Prostate gland (tissue), 2 donors: ENCODE data around the gene PTBP2. TPM values are rescaled to one million over a fixed set of nuclear protein-coding genes. Genes with fewer than 3 reads are reported as not detected.

ENCODE experiments used
- DNase-seq: peaks from one replicate; pipeline ENCODE4 v3.0.0-alpha.2; 2019; ENCODE audit warnings: low spot score
- H3K27ac ChIP-seq, 2 donors: fragments of 200-600 bp; sonication (generic); 2 replicates each; pipeline ENCODE4 v1.5.1; 2017 to 2019
- H3K27me3 ChIP-seq: fragments of 200-600 bp; sonication (generic); replicated peaks from 2 replicates; pipeline ENCODE4 v1.5.1; 2019; ENCODE audit not compliant: insufficient read depth
- H3K36me3 ChIP-seq, 2 donors: fragments of 200-600 bp; sonication (generic); 1 replicate in 1 of 2; 2 replicates in 1 of 2; pipeline versions ENCODE4 v1.5.1 to v1.8.1; 2017 to 2019
- H3K4me1 ChIP-seq: fragments of 200-600 bp; sonication (generic); replicated peaks from 2 replicates; pipeline ENCODE4 v1.5.1; 2019
- H3K4me3 ChIP-seq, 2 donors: fragments of 200-600 bp; sonication (generic); 2 replicates each; pipeline ENCODE4 v1.5.1; 2017 to 2019
- H3K9me3 ChIP-seq: fragments of 200-600 bp; sonication (generic); 2 replicates; pipeline ENCODE4 v1.5.1; 2017
- CTCF ChIP-seq, 4 experiments: fragments of 200-600 bp in 2 of 4; fragments of 450-650 bp in 2 of 4; sonication (generic) in 2 of 4; IDR thresholded peaks; 1 replicate in 3 of 4; 2 replicates in 1 of 4; pipeline ENCODE4 v1.5.1; 2016 to 2019; ENCODE audit warnings: antibody characterized with exemption in 4 of 4, mild to moderate bottlenecking in 2 of 4, moderate library complexity in 2 of 4
- POLR2A ChIP-seq: fragments of 450-650 bp; IDR thresholded peaks from one replicate; pipeline ENCODE4 v1.6.1; 2016; ENCODE audit warnings: antibody characterized with exemption, mild to moderate bottlenecking
- POLR2AphosphoS5 ChIP-seq: sonication (generic); formaldehyde crosslinking; IDR thresholded peaks from one replicate; pipeline ENCODE4 v1.6.1; 2017; ENCODE audit warnings: antibody characterized with exemption
- WGBS: methylation state at CpG from one replicate; pipeline ENCODE4 v1.1.5; 2018; 5-methylcytosine and 5-hydroxymethylcytosine counted together
- intact Hi-C: fragments of 100-400 bp; cut with DNase I; formaldehyde crosslinking; loops from one replicate; pipeline ENCODE4 v1.14.2; 2022
- total RNA-seq, 2 donors: library from RNA; depleted of rRNA; stranded (reverse); fragments of >200 nt; gene quantifications; one replicate each; pipeline ENCODE4 v1.1.0, GENCODE V29; 2016

PTBP2 gene
- total RNA-seq, 2 donors from 2014 or later, result 22.0 to 78.8 TPM

- Histone ChIP-seq H3K36me3 (no peaks in the 10 kb centered on the region), H3K4me3 (no peak overlapping the region), H3K27ac (no peak overlapping the region), H3K4me1 (no peaks in the 10 kb centered on the region), H3K9me3 (no peaks in the 10 kb centered on the region), H3K27me3 (no peaks in the 10 kb centered on the region)
- no peak for DNase-seq
- TF ChIP-seq CTCF (IDR thresholded peaks at IDR 0.05), result no peak
- no peak for TF ChIP-seq POLR2AphosphoS5
- TF ChIP-seq POLR2A, result no peak
- 100% methylated on average over 1 of the region's 1 CpG for WGBS
- intact Hi-C loops, result no loop called here
Observed at GRCh38 chr1:96825231-96825630, 103.6 kb downstream of the PTBP2 start.

- Histone ChIP-seq H3K4me3 (no peak overlapping the region), H3K27me3 (no peaks in the 10 kb centered on the region), H3K4me1 (no peaks in the 10 kb centered on the region), H3K36me3 (no peaks in the 10 kb centered on the region), H3K9me3 (no peaks in the 10 kb centered on the region), H3K27ac (no peak overlapping the region)
- TF ChIP-seq POLR2A (no peak), CTCF (IDR thresholded peaks at IDR 0.05) (no peak), POLR2AphosphoS5 (no peak)
- DNase-seq, result no peak
- intact Hi-C loops, result no loop called here
Observed at GRCh38 chr1:96825950-96826576, 104.5 kb downstream of the PTBP2 start.

GRCh38 chr1:96833376-96833775 is 111.8 kb downstream of the PTBP2 start:
- TF ChIP-seq POLR2A (no peak), POLR2AphosphoS5 (no peak), CTCF (IDR thresholded peaks at IDR 0.05) (no peak)
- Histone ChIP-seq H3K36me3 (no peaks in the 10 kb centered on the region), H3K4me1 (no peaks in the 10 kb centered on the region), H3K4me3 (no peak overlapping the region), H3K27me3 (no peaks in the 10 kb centered on the region), H3K27ac (no peak overlapping the region), H3K9me3 (no peaks in the 10 kb centered on the region)
- no peak for DNase-seq
- intact Hi-C loops, result no loop called here
- 86% methylated on average over 1 of the region's 1 CpG for WGBS

- no peak for DNase-seq
- H3K27me3 ChIP-seq, result no peaks in the 10 kb centered on the region
- no peaks in the 10 kb centered on the region for H3K9me3 ChIP-seq
- H3K4me3 ChIP-seq, result no peak overlapping the region
- TF ChIP-seq POLR2AphosphoS5, result no peak
- no peak for TF ChIP-seq POLR2A
- TF ChIP-seq CTCF (IDR thresholded peaks at IDR 0.05), result no peak
- H3K36me3 ChIP-seq, result no peaks in the 10 kb centered on the region
- WGBS, result 90% methylated on average over 2 of the region's 2 CpGs
- no peaks in the 10 kb centered on the region for H3K4me1 ChIP-seq
- intact Hi-C loops, result no loop called here
- H3K27ac ChIP-seq, result no peak overlapping the region
Observed at GRCh38 chr1:96834986-96835385, 113.4 kb downstream of the PTBP2 start.

GRCh38 chr1:96837057-96837780 is 115.6 kb downstream of the PTBP2 start:
- TF ChIP-seq CTCF (IDR thresholded peaks at IDR 0.05), result no peak
- TF ChIP-seq POLR2A, result no peak
- no peak for TF ChIP-seq POLR2AphosphoS5
- no peaks in the 10 kb centered on the region for H3K27me3 ChIP-seq
- intact Hi-C loops, result no loop called here
- no peak overlapping the region for H3K27ac ChIP-seq
- H3K4me3 ChIP-seq, result no peak overlapping the region
- H3K4me1 ChIP-seq, result no peaks in the 10 kb centered on the region
- H3K9me3 ChIP-seq, result no peaks in the 10 kb centered on the region
- no peak for DNase-seq
- WGBS, result 23% methylated on average over 7 of the region's 7 CpGs
- no peaks in the 10 kb centered on the region for H3K36me3 ChIP-seq
